ENCODE results near the gene DDX54. TPM values are rescaled to one million over a fixed set of nuclear protein-coding genes. Genes with fewer than 3 reads are reported as not detected.

Gene DDX54
- total RNA-seq, 1 donor from 2014 or later, result 112 TPM

DNA sequence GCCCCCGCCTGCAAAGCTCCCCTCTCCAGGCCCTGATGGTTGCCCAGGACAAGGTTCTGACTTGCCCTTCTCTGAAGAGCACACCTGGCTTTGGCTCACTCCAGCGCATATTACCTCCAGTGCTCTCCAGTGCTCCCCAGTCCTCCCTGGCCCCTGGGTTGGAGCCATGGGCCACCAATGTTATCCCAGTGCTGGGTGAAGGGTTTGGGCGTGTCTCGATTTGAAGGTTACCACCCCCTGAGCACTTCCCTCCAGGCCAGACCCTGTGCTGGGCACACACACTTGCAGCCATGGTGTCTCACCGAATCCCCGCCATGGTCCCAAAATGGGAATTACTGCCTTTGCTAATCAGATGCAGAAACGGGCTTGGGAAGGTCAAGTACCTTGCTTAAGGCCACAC, 11.3 kb upstream of the DDX54 start:
- no peak for TF ChIP-seq CTCF (conservative IDR thresholded peaks at IDR 0.05; ENCODE audit: low read depth, low read length)
- DNase-seq (ENCODE audit: low read depth), result no peak
- H3K4me3 ChIP-seq (ENCODE audit: low read depth, low read length), result no peak overlapping the region

DNA sequence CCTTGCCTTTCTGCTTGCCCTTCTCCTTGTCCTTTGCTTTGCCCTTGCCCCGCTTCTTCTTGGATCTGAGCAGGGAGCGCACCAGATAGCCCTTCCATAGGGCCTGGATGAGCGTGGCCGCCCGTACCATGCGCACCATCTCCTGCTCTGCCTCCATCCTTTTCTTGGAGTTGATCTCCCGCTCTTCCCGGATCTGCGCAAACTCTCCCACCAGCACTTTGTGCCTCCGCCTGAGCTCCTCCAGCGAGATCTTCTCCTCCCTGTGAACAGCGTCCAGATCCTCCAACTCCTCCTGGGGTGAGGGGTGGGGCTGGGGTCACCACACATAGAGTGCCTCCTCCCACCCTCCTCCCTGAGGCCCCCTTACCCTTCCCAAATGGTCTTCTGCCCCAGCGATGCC, 10.3 kb upstream of the DDX54 start:
- no peak for TF ChIP-seq CTCF (conservative IDR thresholded peaks at IDR 0.05; ENCODE audit: low read depth, low read length)
- no peak for DNase-seq (ENCODE audit: low read depth)
- H3K4me3 ChIP-seq (ENCODE audit: low read depth, low read length), result no peak overlapping the region

- DNase-seq (ENCODE audit: low read depth), result no peak
- H3K4me3 ChIP-seq (ENCODE audit: low read depth, low read length), result no peak overlapping the region
- TF ChIP-seq CTCF (conservative IDR thresholded peaks at IDR 0.05; ENCODE audit: low read depth, low read length), result no peak
Observed at GRCh38 chr12:113194971-113195391, 9.7 kb upstream of the DDX54 start.

GRCh38 chr12:113191227-113191626, 5.9 kb upstream of the DDX54 start:
- DNase-seq (ENCODE audit: low read depth), result no peak
- TF ChIP-seq CTCF (conservative IDR thresholded peaks at IDR 0.05; ENCODE audit: low read depth, low read length), result no peak
- no peak overlapping the region for H3K4me3 ChIP-seq (ENCODE audit: low read depth, low read length)

DNA sequence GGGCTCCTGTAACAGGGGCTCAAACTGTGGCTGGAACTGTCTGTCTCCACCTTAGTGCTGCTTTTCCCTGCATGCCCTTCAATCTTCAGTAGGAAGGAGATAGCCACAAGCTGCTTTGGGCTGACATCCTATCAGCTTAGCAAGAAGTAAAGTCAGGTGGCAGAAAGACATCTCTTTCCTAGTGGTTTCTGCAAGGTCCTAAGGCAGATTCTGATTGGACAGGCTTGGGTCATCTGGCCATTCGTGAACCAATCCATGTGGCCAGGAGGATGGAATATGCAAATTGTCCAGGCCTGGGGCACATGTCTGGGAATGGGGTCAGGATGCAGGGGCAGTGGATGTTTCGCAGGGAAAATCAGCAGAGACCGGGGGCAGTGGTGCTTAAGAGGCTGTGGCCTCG, 5.5 kb upstream of the DDX54 start:
- TF ChIP-seq CTCF (conservative IDR thresholded peaks at IDR 0.05; ENCODE audit: low read depth, low read length), result no peak
- no peak overlapping the region for H3K4me3 ChIP-seq (ENCODE audit: low read depth, low read length)
- DNase-seq (ENCODE audit: low read depth), result no peak

GRCh38 chr12:113189361-113189760, 4.1 kb upstream of the DDX54 start:
- TF ChIP-seq CTCF (conservative IDR thresholded peaks at IDR 0.05; ENCODE audit: low read depth, low read length), result no peak
- no peak for DNase-seq (ENCODE audit: low read depth)
- H3K4me3 ChIP-seq (ENCODE audit: low read depth, low read length), result no peak overlapping the region

DNA sequence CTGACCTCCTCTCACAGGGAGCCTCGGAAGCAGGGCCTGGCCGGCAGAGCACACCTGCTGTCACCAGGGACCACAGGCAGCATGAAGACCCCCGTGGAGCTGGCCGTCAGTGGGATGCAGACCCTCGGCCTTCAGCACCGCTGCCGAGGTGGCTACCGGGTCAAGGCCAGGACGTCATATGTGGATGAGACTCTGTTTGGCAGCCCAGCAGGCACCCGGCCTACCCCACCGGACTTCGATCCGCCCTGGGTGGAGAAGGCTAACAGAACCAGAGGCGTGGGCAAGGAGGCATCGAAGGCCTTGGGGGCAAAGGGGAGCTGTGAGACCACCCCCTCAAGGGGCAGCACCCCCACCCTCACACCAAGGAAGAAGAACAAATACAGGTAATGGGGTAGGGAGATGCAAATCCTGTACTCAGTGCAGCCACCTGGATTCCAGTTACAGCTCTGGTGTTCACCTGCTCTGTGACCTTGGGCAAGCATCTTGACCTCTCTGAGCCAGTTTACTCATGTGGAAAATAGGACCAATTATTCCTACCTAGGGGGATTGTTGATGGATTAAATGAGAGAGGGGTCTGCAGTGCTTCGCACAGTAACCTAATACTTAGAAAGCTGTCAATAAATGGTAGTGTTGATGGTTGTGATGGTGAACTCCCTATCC, 1.5 kb upstream of the DDX54 start:
- peak overlapping the region; percentile 91 for H3K4me3 ChIP-seq (ENCODE audit: low read depth, low read length)
- no peak for TF ChIP-seq CTCF (conservative IDR thresholded peaks at IDR 0.05; ENCODE audit: low read depth, low read length)

More for the DNA sequence above, 1.5 kb upstream of the DDX54 start:
- DNase-seq (ENCODE audit: low read depth), result no peak
